GM23248 (cell line): ENCODE measurements around the gene MRAS. TPM values are rescaled to one million over a fixed set of nuclear protein-coding genes. Genes with fewer than 3 reads are reported as not detected.
A peak's percentile ranks its signal among the peaks of the same experiment; 100 is the strongest.

ENCODE experiments used
- DNase-seq: peaks from one replicate; pipeline ENCODE4 v3.0.0-alpha.2; 2015
- H2AFZ ChIP-seq: fragments of 200-600 bp; sonication (generic); 2 replicates; pipeline ENCODE4 v1.6.1; 2016; ENCODE audit warnings: antibody characterized with exemption
- H3F3A ChIP-seq: fragments of 200-600 bp; sonication (generic); 2 replicates; pipeline ENCODE4 v1.6.1; 2016; ENCODE audit warnings: mild to moderate bottlenecking, antibody characterized with exemption, mixed run types; ENCODE audit not compliant: insufficient read depth
- H3K27ac ChIP-seq: fragments of 200-600 bp; sonication (generic); 2 replicates; pipeline ENCODE4 v1.5.1; 2016; ENCODE audit warnings: mild to moderate bottlenecking
- H3K27me3 ChIP-seq: fragments of 200-600 bp; sonication (generic); replicated peaks from 2 replicates; pipeline ENCODE4 v1.6.1; 2016; ENCODE audit warnings: mild to moderate bottlenecking; ENCODE audit not compliant: insufficient read depth
- H3K36me3 ChIP-seq: fragments of 200-600 bp; sonication (generic); 2 replicates; pipeline ENCODE4 v1.6.1; 2016; ENCODE audit warnings: low read depth, mild to moderate bottlenecking
- H3K4me1 ChIP-seq: fragments of 200-600 bp; sonication (generic); 2 replicates; pipeline ENCODE4 v1.6.1; 2016; ENCODE audit warnings: mild to moderate bottlenecking; ENCODE audit not compliant: insufficient read depth
- H3K4me2 ChIP-seq: fragments of 200-600 bp; sonication (generic); one replicate; pipeline ENCODE4 v1.6.1; 2016; ENCODE audit warnings: mild to moderate bottlenecking; ENCODE audit not compliant: unreplicated experiment
- H3K4me3 ChIP-seq: fragments of 200-600 bp; sonication (generic); 2 replicates; pipeline ENCODE4 v1.5.1; 2016; ENCODE audit warnings: mild to moderate bottlenecking
- H3K79me2 ChIP-seq: fragments of 200-600 bp; sonication (generic); 2 replicates; pipeline ENCODE4 v1.6.1; 2016; ENCODE audit warnings: mild to moderate bottlenecking; ENCODE audit not compliant: insufficient read depth
- H3K9ac ChIP-seq: fragments of 200-600 bp; sonication (generic); 2 replicates; pipeline ENCODE4 v1.6.1; 2016; ENCODE audit warnings: mild to moderate bottlenecking
- H3K9me2 ChIP-seq: fragments of 200-600 bp; sonication (generic); 2 replicates; pipeline ENCODE4 v1.6.1; 2016; ENCODE audit warnings: mixed run types, mild to moderate bottlenecking, moderate library complexity; ENCODE audit not compliant: insufficient read depth
- H3K9me3 ChIP-seq: fragments of 200-600 bp; sonication (generic); one replicate; pipeline ENCODE4 v1.6.1; 2017; ENCODE audit warnings: low read depth
- H4K20me1 ChIP-seq: fragments of 200-600 bp; sonication (generic); 2 replicates; pipeline ENCODE4 v1.6.0; 2016; ENCODE audit not compliant: insufficient read depth
- EZH2 ChIP-seq: fragments of 200-600 bp; sonication (generic); IDR thresholded peaks from 2 replicates; pipeline ENCODE4 v1.6.1; 2018; ENCODE audit warnings: antibody characterized with exemption, mild to moderate bottlenecking; ENCODE audit not compliant: insufficient read depth, poor library complexity, severe bottlenecking
- EZH2phosphoT487 ChIP-seq: fragments of 200-600 bp; sonication (generic); IDR thresholded peaks from 2 replicates; pipeline ENCODE4 v1.6.1; 2018; ENCODE audit warnings: antibody characterized with exemption, moderate library complexity, mild to moderate bottlenecking, low read depth; ENCODE audit not compliant: insufficient read depth
- WGBS, 2 experiments: methylation state at CpG; one replicate each; pipeline ENCODE4 v1.1.6; 2015 to 2017; ENCODE audit warnings: low lambda C conversion rate in 2 of 2, low coverage in 1 of 2; ENCODE audit errors: missing lambda C conversion rate in 2 of 2; 5-methylcytosine and 5-hydroxymethylcytosine counted together
- in situ Hi-C: fragments of 300-500 bp; cut with MboI; formaldehyde crosslinking; loops from 2 replicates; pipeline ENCODE4 v1.15.0; 2020
- polyA plus RNA-seq: library from polyadenylated mRNA; unstranded; fragments of >200 nt; fragmentation: Nextera tagmentation; extraction: Ambion mirVana; gene quantifications from 2 replicates; pipeline ENCODE4 v1.2.1, GENCODE V29; 2016
- total RNA-seq: library from RNA; depleted of rRNA; stranded (reverse); fragments of >200 nt; shearing (Covaris generic); gene quantifications from 2 replicates; pipeline ENCODE4 v1.2.3, GENCODE V29; 2014

The MRAS gene
- total and polyA plus RNA-seq, 2 experiments from 2014 or later, result 54.9 to 65.1 TPM

DNA sequence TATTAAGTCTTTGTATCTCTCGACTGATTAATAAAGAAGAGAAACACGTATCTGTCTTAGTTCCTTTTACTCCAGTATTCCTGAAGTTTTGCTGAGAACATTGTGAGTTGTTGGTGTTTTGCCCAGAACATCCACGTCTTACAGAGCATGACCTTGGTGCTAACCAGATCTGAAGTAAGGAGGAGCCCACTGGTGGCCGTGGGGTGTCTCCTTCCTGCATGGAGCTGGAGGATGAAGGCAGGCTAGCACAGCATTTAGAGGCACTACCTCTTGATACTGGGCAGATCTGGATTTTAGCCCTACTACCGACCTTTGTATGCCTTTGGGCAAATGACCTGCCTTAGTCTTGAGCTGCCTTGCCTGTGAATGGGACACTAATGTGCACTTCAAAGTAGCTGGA lies 57.1 kb downstream of the MRAS start:
- Histone ChIP-seq H3K36me3 (peaks cover 23% of the 10 kb centered on the region; the same call in 1 of the 2 replicates), H3K79me2 (no peaks in the 10 kb centered on the region), H4K20me1 (no peaks in the 10 kb centered on the region), H3K4me3 (no peak overlapping the region), H3K9ac (no peak overlapping the region), H3K9me3 (no peaks in the 10 kb centered on the region), H3K4me1 (peaks cover 10% of the 10 kb centered on the region), H2AFZ (no peak overlapping the region), H3K9me2 (no peaks in the 10 kb centered on the region), H3K27ac (no peak overlapping the region), H3K27me3 (no peaks in the 10 kb centered on the region), H3F3A (peaks cover 26% of the 10 kb centered on the region), H3K4me2 (no peak overlapping the region)
- TF ChIP-seq EZH2, result no peak
- TF ChIP-seq EZH2phosphoT487, result no peak
- in situ Hi-C loops, result no loop called here
- no peak for DNase-seq
- WGBS, 2 experiments, result 88% methylated on average over 5 of the region's 5 CpGs

DNA sequence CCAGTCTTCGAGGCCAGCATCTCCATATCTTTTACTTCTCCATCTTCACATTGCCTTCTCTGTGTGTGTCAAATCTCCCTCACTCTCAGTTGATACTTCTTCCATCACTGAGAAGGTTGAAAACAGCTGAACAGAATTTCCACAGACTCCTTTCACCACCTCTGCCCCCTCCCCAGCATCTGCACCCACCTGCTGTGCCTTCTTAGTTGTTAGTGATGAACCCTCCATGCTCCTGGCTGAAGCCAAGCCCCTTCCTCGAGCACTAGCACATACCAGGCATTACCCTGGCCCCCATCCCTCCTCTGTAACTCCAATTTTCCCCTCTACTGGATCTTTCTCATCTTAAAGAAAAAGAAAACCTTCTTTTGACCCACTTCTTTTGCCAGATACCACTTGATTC lies 58.2 kb downstream of the MRAS start:
- no peak overlapping the region for H3K9ac ChIP-seq
- H3F3A ChIP-seq, result peaks cover 30% of the 10 kb centered on the region
- peaks cover 17% of the 10 kb centered on the region; the same call in 1 of the 2 replicates for H3K36me3 ChIP-seq
- no peak for DNase-seq
- TF ChIP-seq EZH2 (no peak), EZH2phosphoT487 (no peak)
- 92 to 98% methylated on average over 2 of the region's 2 CpGs for WGBS, 2 experiments
- H3K4me2 ChIP-seq, result no peak overlapping the region
- H3K9me2 ChIP-seq, result no peaks in the 10 kb centered on the region
- peaks cover 10% of the 10 kb centered on the region for H3K4me1 ChIP-seq
- H3K9me3 ChIP-seq, result no peaks in the 10 kb centered on the region
- H3K79me2 ChIP-seq, result no peaks in the 10 kb centered on the region
- H3K4me3 ChIP-seq, result no peak overlapping the region
- in situ Hi-C loops, result no loop called here
- H3K27me3 ChIP-seq, result no peaks in the 10 kb centered on the region
- no peak overlapping the region for H3K27ac ChIP-seq
- H2AFZ ChIP-seq, result no peak overlapping the region
- no peaks in the 10 kb centered on the region for H4K20me1 ChIP-seq

DNA sequence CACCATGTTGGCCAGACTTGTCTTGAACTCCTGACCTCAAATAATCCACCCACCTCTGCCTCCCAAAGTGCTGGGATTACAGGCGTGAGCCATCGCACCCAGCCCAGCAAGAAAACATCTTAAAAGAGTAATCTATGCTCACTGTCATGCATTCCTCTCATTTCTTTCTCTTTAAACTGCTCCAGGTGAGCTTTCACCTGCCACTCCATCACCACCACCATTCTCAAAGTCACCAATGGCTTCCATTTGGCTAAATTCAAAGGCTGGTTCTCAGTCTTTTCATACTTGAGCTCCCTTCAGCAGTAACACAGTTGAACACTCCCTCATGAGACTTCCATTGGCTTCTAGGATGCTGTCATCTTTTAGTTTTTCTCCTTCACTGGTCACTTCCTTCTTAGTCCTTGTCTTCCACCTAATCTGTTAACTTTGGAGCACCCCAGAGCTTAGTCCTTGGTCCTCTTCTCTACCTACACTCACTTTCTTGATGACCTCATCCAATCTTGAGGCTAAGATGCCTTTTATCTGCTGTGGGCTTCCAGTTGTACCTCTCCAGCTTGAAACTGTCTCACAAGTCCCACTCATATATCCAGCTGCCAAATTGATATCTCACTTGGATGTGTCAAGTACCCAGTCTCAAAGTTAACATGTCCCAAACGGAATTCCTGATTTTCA lies 59.0 kb downstream of the MRAS start:
- peaks cover 37% of the 10 kb centered on the region for H3F3A ChIP-seq
- H4K20me1 ChIP-seq, result no peaks in the 10 kb centered on the region
- in situ Hi-C loops, result no loop called here
- H3K27ac ChIP-seq, result no peak overlapping the region
- no peaks in the 10 kb centered on the region for H3K9me2 ChIP-seq
- TF ChIP-seq EZH2 (no peak), EZH2phosphoT487 (no peak)
- H3K36me3 ChIP-seq, result peaks cover 17% of the 10 kb centered on the region; the same call in 1 of the 2 replicates
- 78 to 88% methylated on average over 3 of the region's 3 CpGs for WGBS, 2 experiments
- no peak overlapping the region for H3K9ac ChIP-seq
- no peak overlapping the region for H2AFZ ChIP-seq
- H3K9me3 ChIP-seq, result no peaks in the 10 kb centered on the region
- no peak overlapping the region for H3K4me2 ChIP-seq
- peaks cover 14% of the 10 kb centered on the region for H3K4me1 ChIP-seq
- H3K4me3 ChIP-seq, result no peak overlapping the region
- H3K27me3 ChIP-seq, result no peaks in the 10 kb centered on the region
- no peaks in the 10 kb centered on the region for H3K79me2 ChIP-seq
- DNase-seq, result no peak

DNA sequence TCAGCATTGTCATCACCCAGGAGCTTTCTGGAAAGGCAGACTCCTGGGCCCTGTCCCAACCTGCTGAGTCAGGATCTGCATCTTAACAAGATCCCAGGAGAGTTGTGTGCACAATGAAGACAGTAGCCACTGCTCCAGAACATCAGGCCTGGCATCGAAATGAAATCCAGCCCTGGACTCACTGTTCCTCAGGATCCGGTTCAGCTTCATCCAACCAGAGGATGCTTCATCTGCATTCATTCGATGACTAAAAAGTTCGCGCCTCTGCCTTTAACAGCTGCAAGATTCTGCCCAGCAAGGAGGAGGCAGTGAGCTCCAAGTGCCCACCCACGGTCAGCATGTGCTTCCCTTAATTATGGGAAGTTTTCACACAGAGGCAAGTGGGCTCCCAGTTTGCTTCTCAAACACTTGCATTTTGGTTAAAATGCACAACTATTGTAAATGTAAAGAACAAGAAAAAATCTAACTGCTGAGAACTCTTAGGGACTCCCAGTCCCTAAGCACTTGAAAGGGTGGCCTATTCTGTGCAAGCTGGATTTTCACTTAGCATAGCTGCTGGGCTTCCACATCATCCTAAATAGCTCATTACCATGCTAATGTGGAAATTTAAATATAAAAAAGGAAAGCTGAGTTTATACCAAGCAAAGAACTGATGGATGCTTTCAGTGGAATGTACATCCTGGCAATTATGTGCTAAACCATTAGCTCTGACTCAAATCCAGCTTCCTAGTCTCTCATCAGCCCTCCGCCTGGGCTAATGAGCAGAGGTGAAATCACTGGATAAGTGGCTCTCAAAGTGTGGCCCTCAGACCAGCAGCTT lies 60.6 kb downstream of the MRAS start:
- TF ChIP-seq EZH2, result no peak
- TF ChIP-seq EZH2phosphoT487, result no peak
- peak; percentile 73 for DNase-seq

More for the DNA sequence above, 60.6 kb downstream of the MRAS start:
- H3K4me3 ChIP-seq, result no peak overlapping the region
- no peaks in the 10 kb centered on the region for H3K79me2 ChIP-seq
- peaks cover 22% of the 10 kb centered on the region for H3K4me1 ChIP-seq
- peaks cover 49% of the 10 kb centered on the region for H3F3A ChIP-seq
- WGBS, 2 experiments, result 4 to 7% methylated on average over 7 of the region's 7 CpGs
- H3K27me3 ChIP-seq, result no peaks in the 10 kb centered on the region
- no peak overlapping the region for H2AFZ ChIP-seq
- H3K9me3 ChIP-seq, result no peaks in the 10 kb centered on the region
- H3K4me2 ChIP-seq, result peak overlapping the region; percentile 18
- no peaks in the 10 kb centered on the region for H4K20me1 ChIP-seq
- peak overlapping the region; percentile 5; the same call in 1 of the 2 replicates for H3K9ac ChIP-seq
- in situ Hi-C loops, result no loop called here
- H3K9me2 ChIP-seq, result no peaks in the 10 kb centered on the region
- H3K27ac ChIP-seq, result peak overlapping the region; percentile 16; the same call in 1 of the 2 replicates
- 0 out of 2 replicates have a peak, but pooled peaks cover 5% of the 10 kb centered on the region for H3K36me3 ChIP-seq
